HepG2 (cell line): Measurements from ENCODE around the gene HINFP. TPM values are rescaled to one million over a fixed set of nuclear protein-coding genes. Genes with fewer than 3 reads are reported as not detected.

Experiments
- HDAC1 ChIP-seq: sonication (generic); formaldehyde crosslinking; IDR thresholded peaks from 2 replicates; pipeline ENCODE4 v1.5.1; 2020; ENCODE audit warnings: mild to moderate bottlenecking, missing genetic modification reagents
- JDP2 ChIP-seq: sonication (generic); formaldehyde crosslinking; IDR thresholded peaks from 2 replicates; pipeline ENCODE4 v1.8.1; 2022; ENCODE audit warnings: missing genetic modification reagents, borderline replicate concordance
- PBX2 ChIP-seq: IDR thresholded peaks from 2 replicates; pipeline ENCODE4 v1.6.1; 2016; ENCODE audit warnings: control low read depth
- TAF1 ChIP-seq: sonication (generic); formaldehyde crosslinking; IDR thresholded peaks from 2 replicates; pipeline ENCODE4 v1.4.0; 2020; ENCODE audit warnings: missing genetic modification reagents
- TFE3 ChIP-seq: IDR thresholded peaks from 2 replicates; pipeline ENCODE4 v1.6.1; 2016
- ZBTB20 ChIP-seq: sonication (generic); formaldehyde crosslinking; IDR thresholded peaks from 2 replicates; pipeline ENCODE4 v1.8.1; 2023; ENCODE audit warnings: missing genetic modification reagents, low read depth, mild to moderate bottlenecking, borderline replicate concordance
- ZNF362 ChIP-seq: sonication (generic); formaldehyde crosslinking; IDR thresholded peaks from 2 replicates; pipeline ENCODE4 v1.4.0; 2020; ENCODE audit warnings: missing genetic modification reagents, mild to moderate bottlenecking, borderline replicate concordance
- ZNF550 ChIP-seq: sonication (generic); formaldehyde crosslinking; IDR thresholded peaks from 2 replicates; pipeline ENCODE4 v1.4.0; 2020; ENCODE audit warnings: mild to moderate bottlenecking, missing genetic modification reagents, borderline replicate concordance
- ZNF720 ChIP-seq: sonication (generic); formaldehyde crosslinking; IDR thresholded peaks from 2 replicates; pipeline ENCODE4 v1.4.0; 2020; ENCODE audit warnings: missing genetic modification reagents
- ZNF746 ChIP-seq: sonication (generic); formaldehyde crosslinking; IDR thresholded peaks from 2 replicates; pipeline ENCODE4 v1.8.0; 2022; ENCODE audit warnings: mild to moderate bottlenecking, missing genetic modification reagents
- polyA plus RNA-seq, 8 experiments: library from polyadenylated mRNA; depleted of rRNA in 3 of 8; stranded (reverse) in 7 of 8; unstranded in 1 of 8; fragments of >200 nt; fragmentation: Illumina TruSeq in 4 of 8; extraction: Trizol in 4 of 8; gene quantifications; 2 replicates each; pipeline versions ENCODE4 v1.2.1 to v1.2.3, GENCODE V29; 2011 to 2016; ENCODE audit warnings: low read depth in 4 of 8, missing spikeins in 1 of 8, mixed read lengths in 1 of 8; ENCODE audit not compliant: insufficient read depth in 1 of 8
- total RNA-seq, 5 experiments: library from RNA; depleted of rRNA; stranded (reverse); fragments of >200 nt; fragmentation: Illumina TruSeq; extraction: Trizol; gene quantifications; 2 replicates each; pipeline ENCODE4 v1.2.3, GENCODE V29; 2016; ENCODE audit warnings: low read depth in 1 of 5

HINFP gene
- total and polyA plus RNA-seq, 2 of the 13 experiments (the other 11 are each of a cell fraction or from before 2014, with no cell fraction given) = 15.1 to 21.4 TPM

GRCh38 chr11:119108146-119108856 lies 13.1 kb upstream of the HINFP start (continued):
- TF ChIP-seq JDP2 (CRISPR knock-in tag) (no peak), PBX2 (CRISPR knock-in tag) (peak; percentile 85), TAF1 (CRISPR knock-in tag) (0 out of 2 replicates have a peak, but pooled peaks have one; percentile 35), ZNF746 (no peak), TFE3 (CRISPR knock-in tag) (0 out of 2 replicates have a peak, but pooled peaks have one; percentile 37), ZNF550 (no peak), ZBTB20 (CRISPR knock-in tag) (0 out of 2 replicates have a peak, but pooled peaks have one; percentile 45), ZNF720 (CRISPR knock-in tag) (0 out of 2 replicates have a peak, but pooled peaks have one; percentile 9), ZNF362 (no peak), HDAC1 (CRISPR knock-in tag) (peak; percentile 0; the same call in 1 of the 2 replicates)
